GM21390 (cell line): Measurements from ENCODE around the gene CCL23.

Experiments
- ATAC-seq: cut with Tn5 transposase; IDR thresholded peaks from one replicate; pipeline ENCODE4 v1.9.1; 2021; ENCODE audit not compliant: unreplicated experiment

CCL23 gene

GRCh38 chr17:35972066-35972465 is 45.7 kb downstream of the CCL23 start:
- ATAC-seq, result no peak

- ATAC-seq, result no peak
These were observed 48.0 kb downstream of the CCL23 start for GRCh38 chr17:35969558-35970380.

GRCh38 chr17:35968520-35969054 is 49.2 kb downstream of the CCL23 start:
- no peak for ATAC-seq

DNA sequence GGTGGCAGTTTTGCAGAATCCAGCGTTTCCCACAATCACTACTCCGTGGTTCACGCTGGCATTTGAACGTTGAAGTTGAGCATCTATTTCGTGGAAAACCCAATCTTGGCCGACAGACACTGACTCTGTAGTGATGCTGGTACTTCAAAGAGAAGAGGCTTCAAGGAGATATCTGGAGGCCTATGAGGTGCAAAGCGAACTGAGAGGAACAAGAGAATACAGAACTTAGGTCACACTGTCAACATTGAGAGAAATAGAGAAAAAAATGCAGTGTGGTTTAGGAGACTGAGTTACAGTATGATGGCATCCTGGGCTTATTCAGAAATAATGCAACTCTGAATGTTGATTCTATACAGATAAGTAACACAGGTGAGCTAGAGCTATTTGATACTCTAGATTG is 52.5 kb downstream of the CCL23 start:
- ATAC-seq, result no peak

DNA sequence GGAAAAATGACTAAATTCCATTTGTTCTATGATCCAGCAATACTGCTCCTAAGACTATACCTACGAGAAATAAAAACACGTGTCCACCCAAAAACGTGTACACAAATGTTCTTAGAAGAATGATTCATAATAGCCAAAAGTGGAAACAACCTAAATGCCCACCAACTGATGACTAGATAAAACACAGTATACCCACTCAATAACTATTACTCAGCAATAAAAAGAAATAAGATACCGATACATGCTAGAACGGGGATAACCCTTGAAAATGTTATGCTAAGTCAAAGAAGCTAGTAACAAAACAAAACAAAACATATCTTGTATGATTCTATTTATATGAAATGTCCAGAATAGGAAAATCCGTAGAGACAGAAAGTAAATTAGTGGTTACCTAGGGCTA is 54.1 kb downstream of the CCL23 start:
- no peak for ATAC-seq
